HUES64 (cell line): ENCODE results near the gene SPATA6.
"Not testable (repeated sequence)": the region's sequence is repeated elsewhere in the genome, so short reads cannot be mapped to it uniquely, and the experiment has no call there.

Source experiments
- H3K27ac ChIP-seq: 2 replicates; pipeline ENCODE4 v1.7.0; 2013; ENCODE audit warnings: low read depth, low read length, inconsistent platforms
- H3K27me3 ChIP-seq: 2 replicates; pipeline ENCODE4 v1.6.1; 2013; ENCODE audit warnings: mild to moderate bottlenecking, low read length; ENCODE audit not compliant: insufficient read depth
- H3K36me3 ChIP-seq: 2 replicates; pipeline ENCODE4 v1.6.1; 2013; ENCODE audit warnings: mild to moderate bottlenecking, low read length; ENCODE audit not compliant: insufficient read depth
- H3K4me1 ChIP-seq: 2 replicates; pipeline ENCODE4 v1.6.1; 2013; ENCODE audit warnings: mild to moderate bottlenecking, low read length, moderate library complexity; ENCODE audit not compliant: insufficient read depth
- H3K4me3 ChIP-seq: 2 replicates; pipeline ENCODE4 v1.5.1; 2013; ENCODE audit warnings: mild to moderate bottlenecking, low read length, moderate library complexity
- H3K9ac ChIP-seq: 2 replicates; pipeline ENCODE4 v1.6.1; 2013; ENCODE audit warnings: mild to moderate bottlenecking, low read depth, low read length
- H3K9me3 ChIP-seq: 2 replicates; pipeline ENCODE4 v1.6.1; 2013; ENCODE audit warnings: low read depth, low read length; ENCODE audit not compliant: insufficient read depth
- WGBS: fragments of 150-250, 120-280 bp; methylation state at CpG from one replicate; pipeline ENCODE4 v1.1.7; 2013; ENCODE audit warnings: missing lambda C conversion rate; 5-methylcytosine and 5-hydroxymethylcytosine counted together

SPATA6 gene

GRCh38 chr1:48341221-48341620 lies 130.8 kb downstream of the SPATA6 start:
- Histone ChIP-seq H3K4me3 (no peak overlapping the region), H3K9ac (no peak overlapping the region), H3K36me3 (no peaks in the 10 kb centered on the region), H3K27ac (no peak overlapping the region), H3K4me1 (no peaks in the 10 kb centered on the region), H3K27me3 (no peaks in the 10 kb centered on the region), H3K9me3 (peaks cover 2% of the 10 kb centered on the region; the same call in 1 of the 2 replicates)
- 92% methylated on average over 3 of the region's 3 CpGs for WGBS

- Histone ChIP-seq H3K4me1 (no peaks in the 10 kb centered on the region), H3K36me3 (no peaks in the 10 kb centered on the region), H3K4me3 (no peak overlapping the region), H3K9me3 (peaks cover 4% of the 10 kb centered on the region; the same call in 1 of the 2 replicates), H3K27me3 (no peaks in the 10 kb centered on the region), H3K9ac (no peak overlapping the region), H3K27ac (no peak overlapping the region)
- 63% methylated on average over 4 of the region's 4 CpGs for WGBS
Observed at GRCh38 chr1:48338257-48338656, 133.7 kb downstream of the SPATA6 start.

GRCh38 chr1:48333316-48333715 lies 138.7 kb downstream of the SPATA6 start:
- Histone ChIP-seq H3K36me3 (0 out of 2 replicates have a peak, but pooled peaks cover 2% of the 10 kb centered on the region), H3K9ac (no peak overlapping the region), H3K27me3 (no peaks in the 10 kb centered on the region), H3K4me3 (no peak overlapping the region), H3K27ac (no peak overlapping the region), H3K9me3 (peaks cover 15% of the 10 kb centered on the region; the same call in 1 of the 2 replicates), H3K4me1 (no peaks in the 10 kb centered on the region)
- WGBS: 100% methylated on average over 1 of the region's 2 CpGs

GRCh38 chr1:48332115-48332514 lies 139.9 kb downstream of the SPATA6 start:
- no peaks in the 10 kb centered on the region for H3K27me3 ChIP-seq
- no peak overlapping the region for H3K9ac ChIP-seq
- no peak overlapping the region for H3K4me3 ChIP-seq
- peaks cover 15% of the 10 kb centered on the region; the same call in 1 of the 2 replicates for H3K9me3 ChIP-seq
- 0 out of 2 replicates have a peak, but pooled peaks cover 2% of the 10 kb centered on the region for H3K36me3 ChIP-seq
- H3K27ac ChIP-seq: no peak overlapping the region
- H3K4me1 ChIP-seq: no peaks in the 10 kb centered on the region
- 100% methylated on average over 1 of the region's 2 CpGs for WGBS

GRCh38 chr1:48329905-48330304 lies 142.1 kb downstream of the SPATA6 start:
- H3K27ac ChIP-seq: no peak overlapping the region
- peaks cover 11% of the 10 kb centered on the region; the same call in 1 of the 2 replicates for H3K9me3 ChIP-seq
- H3K4me3 ChIP-seq: no peak overlapping the region
- H3K9ac ChIP-seq: no peak overlapping the region
- no peaks in the 10 kb centered on the region for H3K4me1 ChIP-seq
- no peaks in the 10 kb centered on the region for H3K27me3 ChIP-seq
- 91% methylated on average over 2 of the region's 2 CpGs for WGBS
- H3K36me3 ChIP-seq: peaks cover 4% of the 10 kb centered on the region; the same call in 1 of the 2 replicates

GRCh38 chr1:48329486-48329885 lies 142.5 kb downstream of the SPATA6 start:
- Histone ChIP-seq H3K4me1 (no peaks in the 10 kb centered on the region), H3K36me3 (peaks cover 4% of the 10 kb centered on the region; the same call in 1 of the 2 replicates), H3K27me3 (no peaks in the 10 kb centered on the region), H3K27ac (no peak overlapping the region), H3K9ac (no peak overlapping the region), H3K9me3 (peaks cover 11% of the 10 kb centered on the region; the same call in 1 of the 2 replicates), H3K4me3 (no peak overlapping the region)
- 78% methylated on average over 7 of the region's 7 CpGs for WGBS

- not testable (repeated sequence) for H3K9me3 ChIP-seq, H3K27ac ChIP-seq, H3K9ac ChIP-seq, H3K27me3 ChIP-seq, H3K4me3 ChIP-seq, H3K36me3 ChIP-seq, H3K4me1 ChIP-seq
- WGBS: 94% methylated on average over 11 of the region's 11 CpGs
Observed at GRCh38 chr1:48311829-48312228, 160.2 kb downstream of the SPATA6 start.

- Histone ChIP-seq H3K27ac (no peak overlapping the region), H3K36me3 (no peaks in the 10 kb centered on the region), H3K9ac (no peak overlapping the region), H3K4me3 (no peak overlapping the region), H3K9me3 (peaks cover 6% of the 10 kb centered on the region; the same call in 1 of the 2 replicates), H3K27me3 (no peaks in the 10 kb centered on the region), H3K4me1 (no peaks in the 10 kb centered on the region)
- 94% methylated on average over 2 of the region's 2 CpGs for WGBS
Observed at GRCh38 chr1:48309564-48310082, 162.4 kb downstream of the SPATA6 start.

- no peaks in the 10 kb centered on the region for H3K9me3 ChIP-seq
- H3K4me3 ChIP-seq: no peak overlapping the region
- no peak overlapping the region for H3K27ac ChIP-seq
- no peak overlapping the region for H3K9ac ChIP-seq
- H3K27me3 ChIP-seq: no peaks in the 10 kb centered on the region
- no peaks in the 10 kb centered on the region for H3K36me3 ChIP-seq
- H3K4me1 ChIP-seq: no peaks in the 10 kb centered on the region
Observed at GRCh38 chr1:48302652-48303051, 169.4 kb downstream of the SPATA6 start.

GRCh38 chr1:48294656-48295055 lies 177.3 kb downstream of the SPATA6 start:
- WGBS: 83% methylated on average over 1 of the region's 1 CpG
- no peaks in the 10 kb centered on the region for H3K4me1 ChIP-seq
- no peaks in the 10 kb centered on the region for H3K9me3 ChIP-seq
- H3K9ac ChIP-seq: no peak overlapping the region
- no peaks in the 10 kb centered on the region for H3K36me3 ChIP-seq
- no peak overlapping the region for H3K4me3 ChIP-seq
- H3K27ac ChIP-seq: no peak overlapping the region
- no peaks in the 10 kb centered on the region for H3K27me3 ChIP-seq

- H3K27me3 ChIP-seq, H3K4me1 ChIP-seq, H3K9me3 ChIP-seq, H3K27ac ChIP-seq, H3K4me3 ChIP-seq, H3K36me3 ChIP-seq, H3K9ac ChIP-seq: not testable (repeated sequence)
- 92% methylated on average over 6 of the region's 6 CpGs for WGBS
Observed at GRCh38 chr1:48294094-48294493, 177.9 kb downstream of the SPATA6 start.

GRCh38 chr1:48292706-48293105 lies 179.3 kb downstream of the SPATA6 start:
- whole genome bisulfite sequencing: 97% methylated on average over 5 of the region's 5 CpGs
- H3K4me3 ChIP-seq: no peak overlapping the region

More at GRCh38 chr1:48292706-48293105, 179.3 kb downstream of the SPATA6 start:
- H3K27ac ChIP-seq: no peak overlapping the region
- no peaks in the 10 kb centered on the region for H3K9me3 ChIP-seq
- no peaks in the 10 kb centered on the region for H3K27me3 ChIP-seq
- no peaks in the 10 kb centered on the region for H3K4me1 ChIP-seq
- no peak overlapping the region for H3K9ac ChIP-seq
- no peaks in the 10 kb centered on the region for H3K36me3 ChIP-seq
